CD8-positive, alpha-beta memory T cell (primary cell): ENCODE measurements around the gene GEMIN2. TPM values are rescaled to one million over a fixed set of nuclear protein-coding genes. Genes with fewer than 3 reads are reported as not detected.

Experiments used
- CTCF ChIA-PET: fragments of 350-600 bp; sonication (Branson Sonifier 250); formaldehyde crosslinking; loops from one replicate; lab custom pipeline; 2021; ENCODE audit warnings: antibody characterized with exemption; lab: Charles Lee
- POLR2A ChIA-PET: fragments of 350-600 bp; sonication (Branson Sonifier 250); formaldehyde crosslinking; loops from one replicate; lab custom pipeline; 2021; ENCODE audit warnings: antibody characterized with exemption; lab: Charles Lee
- DNase-seq, 5 donors: peaks; one replicate each; pipeline versions ENCODE4 v3.0.0 to v3.0.0-alpha.2; 2020 to 2022; ENCODE audit warnings: mixed read lengths in 1 of 5
- H3K27ac ChIP-seq: one replicate; pipeline ENCODE4 v1.7.0; 2013; ENCODE audit warnings: low read depth, mild to moderate bottlenecking, low read length, moderate library complexity
- H3K27me3 ChIP-seq: 2 replicates; pipeline ENCODE4 v1.7.0; 2013; ENCODE audit warnings: low read length, mild to moderate bottlenecking; ENCODE audit not compliant: insufficient read depth, poor library complexity, severe bottlenecking
- H3K36me3 ChIP-seq: 2 replicates; pipeline ENCODE4 v1.7.0; 2013; ENCODE audit warnings: mild to moderate bottlenecking, low read length, moderate library complexity; ENCODE audit not compliant: insufficient read depth
- H3K4me1 ChIP-seq: 2 replicates; pipeline ENCODE4 v1.7.0; 2013; ENCODE audit warnings: mild to moderate bottlenecking, low read length, moderate library complexity; ENCODE audit not compliant: insufficient read depth
- H3K4me3 ChIP-seq: 2 replicates; pipeline ENCODE4 v1.7.0; 2013; ENCODE audit warnings: mild to moderate bottlenecking, low read length
- H3K9me3 ChIP-seq: 2 replicates; pipeline ENCODE4 v1.7.0; 2013; ENCODE audit warnings: mild to moderate bottlenecking, low read length
- H3K27ac Mint-ChIP-seq, 8 donors: one replicate each; pipeline ENCODE4 v1.8.0; 2020 to 2021; ENCODE audit warnings: mixed read lengths in 8 of 8, mild to moderate bottlenecking in 6 of 8, inconsistent platforms in 3 of 8, moderate library complexity in 3 of 8
- H3K27me3 Mint-ChIP-seq, 2 donors: one replicate each; pipeline ENCODE4 v1.8.0; 2020 to 2021; ENCODE audit warnings: mixed read lengths in 2 of 2, mild to moderate bottlenecking in 1 of 2, moderate library complexity in 1 of 2
- H3K36me3 Mint-ChIP-seq, 3 donors: one replicate each; pipeline ENCODE4 v1.8.0; 2020 to 2021; ENCODE audit warnings: mixed read lengths in 3 of 3, inconsistent platforms in 1 of 3, mild to moderate bottlenecking in 1 of 3
- H3K4me1 Mint-ChIP-seq, 3 donors: one replicate each; pipeline ENCODE4 v1.8.0; 2020 to 2021; ENCODE audit warnings: mixed read lengths in 3 of 3, inconsistent platforms in 1 of 3, mild to moderate bottlenecking in 1 of 3
- H3K4me3 Mint-ChIP-seq, 7 donors: one replicate each; pipeline ENCODE4 v1.8.0; 2020 to 2021; ENCODE audit warnings: mixed read lengths in 7 of 7, mild to moderate bottlenecking in 6 of 7, moderate library complexity in 4 of 7, inconsistent platforms in 2 of 7
- H3K9me3 Mint-ChIP-seq, 5 donors: one replicate each; pipeline ENCODE4 v1.8.0; 2020 to 2022; ENCODE audit warnings: mixed read lengths in 5 of 5, mild to moderate bottlenecking in 3 of 5, moderate library complexity in 2 of 5, inconsistent platforms in 1 of 5
- polyA plus RNA-seq: library from polyadenylated mRNA; unstranded; fragments of 300-500 nt; fragmentation: Illumina TruSeq; gene quantifications from one replicate; pipeline ENCODE4 v1.2.3, GENCODE V29; 2021
- total RNA-seq, 2 experiments: library from RNA; stranded (reverse); gene quantifications; one replicate each; pipeline ENCODE4 v1.2.3, GENCODE V29; 2021

Gene GEMIN2
- total and polyA plus RNA-seq, 3 experiments from 2014 or later: 10.1 to 18.1 (median 17.0) TPM

- H3K4me3 Mint-ChIP-seq: no peak overlapping the region
- Histone ChIP-seq H3K4me3 (no peak overlapping the region), H3K27me3 (no peaks in the 10 kb centered on the region), H3K27ac (no peak overlapping the region), H3K9me3 (no peaks in the 10 kb centered on the region), H3K4me1 (peaks cover under 1% of the 10 kb centered on the region), H3K36me3 (peaks cover 12% of the 10 kb centered on the region)
- CTCF ChIA-PET: interaction anchor here (1.2 kb wide), 1 partner anchor 10 kb away, joined by 4 read pairs; the partner anchor contains the start of gene PNN
- DNase-seq: no peak
- H3K36me3 Mint-ChIP-seq: peaks cover 0 to 14% (median 0%) of the 10 kb centered on the region in 3 donors
- POLR2A ChIA-PET: interaction anchor here (1.0 to 1.6 kb wide), 3 partner anchors 10 to 15 kb away, joined by 3 to 11 read pairs (median 4); partner anchors contain the start of genes PNN and TRAPPC6B
- peak overlapping the region in 2 of 8 donors; percentile 52 to 61 for H3K27ac Mint-ChIP-seq
- no peaks in the 10 kb centered on the region for H3K9me3 Mint-ChIP-seq
- H3K4me1 Mint-ChIP-seq: peaks cover 0 to 15% (median 3%) of the 10 kb centered on the region in 3 donors
- H3K27me3 Mint-ChIP-seq: no peaks in the 10 kb centered on the region
These were observed 71.3 kb downstream of the GEMIN2 start for GRCh38 chr14:39185256-39186049.

Other genes starting within 250 kb of the GEMIN2 start
- gene SEC23A, start 11.1 kb upstream of the GEMIN2 start, total RNA-seq: 10 to 100 TPM; 37.4 to 37.9 TPM
- 43.6 TPM for gene SEC23A, start 11.1 kb upstream of the GEMIN2 start, polyA plus RNA-seq
- gene TRAPPC6B, start 56.0 kb downstream of the GEMIN2 start, total RNA-seq: 10 to 100 TPM; 25.9 to 28.7 TPM
- gene TRAPPC6B, start 56.0 kb downstream of the GEMIN2 start, polyA plus RNA-seq: 14.4 TPM
- gene PNN, start 60.9 kb downstream of the GEMIN2 start, total RNA-seq: 10 to 100 TPM; 92.5 to 94.0 TPM
- 29.8 TPM for gene PNN, start 60.9 kb downstream of the GEMIN2 start, polyA plus RNA-seq
- gene MIA2, start 119.6 kb downstream of the GEMIN2 start, total RNA-seq: 10 to 100 TPM; 19.5 to 21.0 TPM
- 27.8 TPM for gene MIA2, start 119.6 kb downstream of the GEMIN2 start, polyA plus RNA-seq